NCI-H345 treated with DMSO at 0.1 percent for 48 hours (cell line): Measurements from ENCODE around the gene TMED8.
"Not testable (repeated sequence)": the region's sequence is repeated elsewhere in the genome, so short reads cannot be mapped to it uniquely, and the experiment has no call there.

Source experiments
- DNase-seq: peaks from one replicate; lab custom pipeline; 2025; ENCODE audit not compliant: unreplicated experiment; lab: John Stamatoyannopoulos, UW

The TMED8 gene

DNA sequence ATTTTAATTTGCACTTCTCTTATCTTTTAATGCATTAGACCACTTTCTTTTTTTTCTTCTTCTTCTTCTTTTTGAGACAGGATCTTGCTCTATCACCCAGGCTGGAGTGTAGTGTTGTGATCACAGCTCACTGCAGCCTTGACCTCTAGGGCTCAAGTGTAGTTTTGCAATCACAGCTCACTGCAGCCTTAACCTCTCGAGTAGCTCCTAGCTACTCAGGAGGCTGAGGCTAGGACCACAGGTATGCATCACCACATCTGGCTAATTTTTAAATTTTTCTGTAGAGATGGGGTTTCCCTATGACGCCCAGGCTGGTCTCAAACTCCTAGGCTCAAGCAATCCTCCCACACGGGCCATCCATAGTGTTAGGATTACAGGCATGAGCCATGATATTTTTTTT is 12.7 kb downstream of the TMED8 start:
- no peak for DNase-seq

- no peak for DNase-seq
Measured at GRCh38 chr14:77359626-77360025, 17.3 kb downstream of the TMED8 start.

- no peak for DNase-seq
Measured at GRCh38 chr14:77356899-77357298, 20.0 kb downstream of the TMED8 start.

DNA sequence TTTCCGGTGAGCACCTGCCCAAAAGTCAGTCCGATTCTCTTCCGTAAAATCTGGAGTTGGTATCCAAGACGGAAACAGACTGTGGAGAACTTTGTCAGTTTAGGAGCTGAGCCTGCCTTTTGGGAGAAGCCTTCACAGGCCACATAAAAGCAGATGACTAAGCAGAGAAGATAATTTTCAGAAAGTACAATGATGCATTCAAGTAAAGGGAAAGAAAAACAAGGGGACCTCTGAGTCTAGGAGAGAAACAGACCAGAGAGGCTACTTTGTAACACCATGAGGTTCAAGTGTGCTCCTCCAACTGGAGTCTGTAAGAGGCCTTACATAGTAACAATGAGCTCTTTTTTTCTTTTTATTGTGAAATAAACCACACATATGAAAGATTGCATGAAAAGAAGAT is 21.1 kb downstream of the TMED8 start:
- no peak for DNase-seq

GRCh38 chr14:77353469-77354141 is 23.3 kb downstream of the TMED8 start:
- DNase-seq, result no peak

GRCh38 chr14:77347751-77348150 is 29.1 kb downstream of the TMED8 start:
- no peak for DNase-seq

DNA sequence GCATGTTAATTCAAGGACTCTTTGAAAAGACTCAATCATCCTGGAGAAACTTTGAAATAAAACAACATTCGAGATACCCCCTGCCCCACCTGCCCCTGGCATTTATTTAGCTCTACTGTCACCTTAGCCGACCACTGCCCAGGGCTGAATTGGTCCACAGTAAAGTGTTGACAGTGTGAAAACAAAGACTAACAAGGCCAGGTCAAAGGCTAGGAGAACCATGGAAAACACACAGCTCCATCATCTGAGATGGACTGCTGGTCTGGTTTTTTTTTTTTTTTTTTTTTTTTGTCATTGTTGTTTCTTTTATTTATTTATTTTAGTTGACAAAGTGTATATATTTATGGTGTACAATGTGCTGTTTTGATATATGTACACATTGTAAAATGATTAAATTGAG is 30.4 kb downstream of the TMED8 start:
- DNase-seq, result no peak

DNA sequence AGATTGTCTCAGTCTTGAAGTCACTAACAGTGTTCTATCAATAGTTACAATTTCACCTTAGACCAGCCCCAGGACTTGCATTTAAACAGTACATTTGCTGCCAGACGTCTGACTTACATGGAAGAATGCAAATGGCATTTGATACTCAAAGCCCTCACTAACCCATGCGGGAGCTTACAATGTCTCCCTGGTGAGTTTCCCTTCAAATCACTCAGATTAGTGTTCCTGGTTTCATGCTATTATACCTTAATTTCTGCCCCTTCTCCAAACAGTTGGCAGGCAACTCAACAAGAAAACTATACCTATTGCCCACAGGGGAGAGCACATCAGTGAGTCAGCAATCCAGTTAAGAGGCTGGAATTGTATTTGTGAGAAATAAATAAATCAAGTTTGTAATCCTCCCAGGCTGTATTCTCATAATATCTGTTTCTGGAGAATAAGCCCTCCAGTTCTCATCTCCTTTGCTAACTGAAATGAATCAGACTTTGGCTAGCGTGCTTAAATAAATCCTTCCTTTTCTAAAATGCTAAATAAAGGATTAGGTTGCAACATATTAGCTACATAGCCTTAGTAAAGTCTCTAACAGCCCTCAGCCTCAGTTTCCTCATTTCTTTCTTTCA is 32.4 kb downstream of the TMED8 start:
- no peak for DNase-seq

DNA sequence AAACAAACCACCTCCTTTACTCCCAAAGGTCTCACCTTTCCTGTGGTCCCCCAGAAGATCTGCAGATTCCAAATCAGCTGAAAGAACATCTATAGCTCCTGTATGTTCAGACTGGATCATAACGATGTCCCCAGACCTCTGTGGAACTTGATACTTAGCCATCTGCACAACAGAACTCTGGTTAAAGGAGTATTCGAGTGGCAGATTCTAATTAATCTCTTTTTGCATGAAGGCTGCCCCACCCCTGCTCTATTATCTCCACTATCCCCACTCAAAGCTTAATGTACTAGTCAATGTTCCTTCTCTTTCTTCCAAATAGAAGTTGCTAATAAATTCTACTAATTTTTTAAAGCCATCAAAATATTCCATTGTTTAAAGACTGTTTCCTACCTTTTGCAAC is 33.2 kb downstream of the TMED8 start:
- DNase-seq, result no peak

DNA sequence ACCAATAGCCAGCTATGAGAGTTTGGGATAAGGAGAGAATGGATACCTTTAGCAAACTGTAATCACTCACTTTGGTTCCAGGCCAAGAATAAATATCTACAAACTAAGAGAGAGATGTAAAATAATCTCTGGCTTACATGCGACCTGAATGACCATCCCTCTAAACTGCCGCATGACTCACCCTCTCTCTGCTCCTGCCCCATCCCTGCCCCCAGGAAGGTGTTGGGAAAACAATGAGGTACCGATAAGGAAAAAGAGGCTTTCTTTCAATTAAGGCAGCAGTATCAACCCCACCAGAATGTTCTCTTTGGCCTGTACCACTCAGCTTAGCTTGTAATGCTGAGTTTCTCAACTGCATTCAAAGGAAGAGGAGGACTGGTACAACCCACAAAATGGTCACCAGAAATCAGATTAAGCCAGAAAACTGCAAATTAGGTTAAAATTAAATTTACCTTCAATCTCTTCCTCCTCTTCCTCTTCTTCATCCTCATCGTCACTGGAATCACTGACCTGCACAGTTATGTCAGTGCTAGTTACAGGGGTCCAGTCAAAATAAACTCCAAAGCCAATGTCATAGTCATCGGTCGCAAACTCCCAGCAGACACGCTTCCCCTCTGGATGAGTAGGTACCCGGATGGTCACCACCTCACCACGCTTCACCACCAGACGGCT is 34.0 kb downstream of the TMED8 start:
- no peak for DNase-seq

- no peak for DNase-seq
Measured at GRCh38 chr14:77340389-77340788, 36.5 kb downstream of the TMED8 start.

DNA sequence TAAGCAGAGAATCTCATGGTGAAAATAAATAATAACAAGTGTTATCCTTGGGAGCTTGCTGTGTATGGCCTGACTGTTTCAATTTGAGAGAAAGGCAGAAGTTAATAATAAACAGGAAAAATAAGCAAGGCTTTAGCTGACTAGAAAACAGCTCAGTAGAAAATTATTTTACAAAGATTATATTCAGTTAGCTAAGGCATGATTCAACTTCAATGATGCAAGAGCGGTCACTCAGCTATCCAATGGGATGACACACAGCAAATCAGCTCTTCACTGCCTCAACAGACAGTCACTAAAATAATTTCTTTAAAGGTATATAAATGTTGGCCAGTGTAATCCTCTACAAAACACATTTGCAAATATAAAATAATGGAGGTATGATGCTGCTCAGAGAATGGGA is 37.5 kb downstream of the TMED8 start:
- DNase-seq, result no peak

- no peak for DNase-seq
Measured at GRCh38 chr14:77338302-77338701, 38.6 kb downstream of the TMED8 start.

- DNase-seq, result no peak
Measured at GRCh38 chr14:77337880-77338279, 39.0 kb downstream of the TMED8 start.

- not testable (repeated sequence) for DNase-seq
Measured at GRCh38 chr14:77337255-77337654, 39.6 kb downstream of the TMED8 start.

- DNase-seq, result no peak
Measured at GRCh38 chr14:77335576-77335975, 41.3 kb downstream of the TMED8 start.

- DNase-seq, result no peak
Measured at GRCh38 chr14:77329872-77330271, 47.0 kb downstream of the TMED8 start.

GRCh38 chr14:77327111-77327510 is 49.8 kb downstream of the TMED8 start:
- DNase-seq, result no peak

- DNase-seq, result no peak
Measured at GRCh38 chr14:77325746-77326094, 51.2 kb downstream of the TMED8 start.

DNA sequence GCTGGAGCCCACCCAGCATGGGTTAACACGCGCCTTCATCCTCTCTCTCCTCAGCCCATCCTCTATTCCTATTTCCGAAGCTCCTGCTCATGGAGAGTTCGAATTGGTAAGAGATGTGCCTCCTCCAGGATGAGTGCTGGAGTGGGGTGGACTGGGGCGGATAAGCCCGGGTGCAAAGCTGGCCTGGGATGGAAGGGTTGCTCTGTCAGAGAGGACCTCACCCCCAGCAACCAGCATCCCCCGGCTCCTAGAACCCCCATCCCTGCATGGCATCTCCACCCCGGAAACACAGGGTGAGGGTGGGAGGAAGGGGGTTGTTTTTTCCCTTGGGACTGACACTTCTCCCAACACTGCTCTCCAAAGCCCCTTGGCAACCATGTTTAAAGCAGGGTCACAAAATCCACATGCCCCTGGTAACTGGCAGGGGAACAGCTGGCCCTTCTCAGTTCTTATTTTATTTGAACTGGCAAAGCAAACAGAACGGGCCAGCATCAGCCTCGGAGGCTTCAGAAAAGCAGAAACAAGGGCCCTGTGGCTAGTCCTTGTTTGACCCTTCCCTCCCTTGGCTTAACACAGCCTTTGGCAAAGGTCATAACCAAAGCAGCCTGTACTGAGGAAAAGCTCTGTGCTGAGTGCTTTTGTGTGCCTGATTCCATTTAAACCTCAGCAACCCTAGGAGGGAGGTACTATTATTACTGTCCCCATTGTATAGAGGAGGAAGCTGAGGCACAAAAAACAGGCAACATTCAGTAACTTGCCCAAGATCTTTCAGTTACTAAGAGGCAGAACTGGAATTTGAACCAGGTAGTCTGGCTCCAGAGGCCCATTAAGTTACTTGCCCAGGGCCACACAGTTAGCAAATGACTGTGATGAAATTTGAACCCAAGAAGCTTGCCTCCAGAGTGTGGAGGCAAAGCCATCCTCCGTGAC is 51.8 kb downstream of the TMED8 start:
- DNase-seq, result no peak

- DNase-seq, result no peak
Measured at GRCh38 chr14:77324289-77324688, 52.6 kb downstream of the TMED8 start.

- no peak for DNase-seq
Measured at GRCh38 chr14:77323571-77323970, 53.3 kb downstream of the TMED8 start.
